HG03457 (cell line): ENCODE results near the gene B3GAT1.

Source experiments
- ATAC-seq: cut with Tn5 transposase; IDR thresholded peaks from one replicate; pipeline ENCODE4 v1.9.1; 2021; ENCODE audit warnings: moderate number of reproducible peaks; ENCODE audit not compliant: unreplicated experiment

Gene B3GAT1

DNA sequence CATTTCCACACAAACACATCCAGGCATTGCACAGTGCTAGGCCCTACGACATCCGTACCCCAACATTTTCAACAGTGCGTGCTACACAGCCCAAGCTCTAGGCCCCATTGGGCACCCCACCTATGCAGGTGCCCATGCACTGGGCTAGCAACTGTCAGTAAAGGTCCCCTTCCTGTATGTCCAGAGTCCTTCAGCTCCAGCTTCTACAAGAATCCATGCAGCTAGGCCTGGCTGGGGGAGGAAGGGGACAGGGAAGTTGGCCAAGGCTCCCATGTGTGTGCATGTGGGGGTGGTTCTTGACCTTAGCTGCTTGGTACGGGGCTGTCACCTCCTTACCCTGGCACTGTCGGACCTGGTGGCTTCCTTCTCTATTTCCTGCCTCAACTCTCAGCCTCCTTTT is 1.3 kb downstream of the B3GAT1 start:
- ATAC-seq: no peak

DNA sequence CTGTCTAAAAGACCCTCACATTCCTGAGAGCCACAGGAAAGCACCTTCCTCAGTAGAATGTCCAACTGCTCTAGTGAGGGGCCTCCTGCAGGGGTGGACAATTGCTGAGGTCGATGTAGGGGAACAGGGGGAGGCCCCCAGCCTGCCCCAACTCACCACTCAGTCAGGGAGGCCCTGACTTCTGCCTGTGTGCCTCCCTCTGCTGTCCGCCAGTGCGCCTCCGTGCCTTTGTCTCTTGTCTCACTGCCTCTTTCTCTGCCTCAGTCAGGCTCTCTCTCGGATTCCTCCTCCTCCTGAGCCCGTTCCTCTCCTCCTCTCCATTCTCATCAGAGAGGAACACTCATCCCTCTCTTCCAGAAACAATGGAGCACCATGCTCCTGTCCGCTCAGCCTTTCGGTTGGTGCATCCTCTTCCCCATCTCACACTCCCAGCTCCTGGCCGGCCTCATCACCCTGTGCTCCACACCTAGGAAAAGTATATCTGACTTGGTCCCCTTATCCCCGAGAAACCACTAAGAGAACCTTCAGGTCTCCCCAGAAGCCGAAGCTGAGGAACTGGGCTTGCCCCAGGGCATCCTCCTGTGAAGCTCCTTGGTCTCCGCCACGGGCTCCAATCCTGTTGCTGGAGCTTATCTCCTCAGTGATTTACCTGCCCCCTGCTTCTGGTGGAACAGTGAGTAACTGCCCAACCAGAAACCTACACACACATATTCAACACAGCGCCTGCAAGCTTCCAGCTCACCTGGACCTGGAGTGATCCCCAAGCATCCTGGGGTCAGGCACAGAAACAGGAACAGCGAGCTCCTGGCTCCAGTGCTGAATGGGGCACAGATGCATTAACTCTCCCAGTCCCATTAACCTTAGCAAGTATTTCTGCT is 2.3 kb downstream of the B3GAT1 start:
- no peak for ATAC-seq

DNA sequence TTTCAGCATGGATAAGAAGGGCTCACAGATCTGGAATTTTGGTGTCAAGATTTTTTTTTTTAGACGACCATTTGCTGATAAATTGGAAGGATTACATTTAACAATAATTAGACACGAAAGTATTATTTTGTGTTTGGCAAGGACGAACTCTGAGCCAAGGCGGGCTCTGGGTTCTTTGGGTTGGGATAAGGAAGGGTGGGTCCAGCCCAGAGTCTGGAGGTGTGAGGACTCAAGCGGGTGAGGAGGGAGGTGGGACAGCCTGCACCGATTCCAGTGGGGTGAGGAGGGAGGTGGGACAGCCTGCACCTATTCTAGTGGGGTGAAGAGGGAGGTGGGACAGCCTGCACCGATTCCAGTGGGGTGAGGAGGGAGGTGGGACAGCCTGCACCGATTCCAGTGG is 4.1 kb downstream of the B3GAT1 start:
- ATAC-seq: no peak

DNA sequence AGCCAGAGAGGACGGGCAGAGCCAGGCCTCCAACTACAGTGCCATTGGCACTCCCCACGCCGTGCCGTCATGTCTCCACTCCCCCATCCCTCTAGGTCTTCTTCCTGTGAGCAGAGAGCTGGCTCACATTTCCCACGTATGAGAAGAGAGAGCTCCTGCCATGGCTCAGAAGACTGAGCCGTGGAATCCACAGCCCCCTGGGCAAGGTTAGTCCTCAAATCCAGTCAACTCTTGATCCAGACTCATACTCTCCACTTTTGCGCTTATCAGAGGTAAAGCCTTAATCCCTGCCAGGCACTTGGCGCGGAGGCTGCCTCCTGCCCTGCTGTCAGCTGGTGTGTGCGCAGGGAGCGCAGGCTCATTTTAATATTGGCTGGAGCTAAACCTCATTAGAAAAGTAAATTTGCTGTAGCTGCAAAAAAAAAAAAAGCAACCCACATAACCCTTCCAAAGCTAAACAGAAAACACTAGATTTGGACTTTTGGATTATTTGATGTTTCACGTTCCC is 4.7 kb downstream of the B3GAT1 start:
- ATAC-seq: no peak

GRCh38 chr11:134406264-134407185 is 5.5 kb downstream of the B3GAT1 start:
- ATAC-seq: no peak

DNA sequence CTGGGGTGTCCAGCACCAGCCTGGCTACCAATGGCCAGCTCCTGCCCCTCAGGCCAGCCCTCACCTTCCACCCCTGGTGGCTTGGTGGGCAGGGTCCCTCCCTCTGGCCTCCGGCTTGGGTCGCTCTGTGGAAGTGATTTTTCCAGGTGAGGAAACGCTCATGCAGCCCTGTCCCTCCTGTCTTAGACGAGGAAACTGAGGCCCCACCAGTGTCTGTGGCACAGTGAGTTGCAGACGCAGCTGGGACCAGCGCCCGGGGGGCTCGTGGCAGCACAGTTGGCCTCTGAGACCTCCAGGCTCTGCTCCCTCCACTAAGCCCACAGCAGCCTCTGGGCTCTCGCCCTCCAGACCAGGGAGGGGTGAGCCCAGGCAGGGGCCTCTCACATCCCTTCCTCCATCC is 6.2 kb downstream of the B3GAT1 start:
- ATAC-seq: no peak

DNA sequence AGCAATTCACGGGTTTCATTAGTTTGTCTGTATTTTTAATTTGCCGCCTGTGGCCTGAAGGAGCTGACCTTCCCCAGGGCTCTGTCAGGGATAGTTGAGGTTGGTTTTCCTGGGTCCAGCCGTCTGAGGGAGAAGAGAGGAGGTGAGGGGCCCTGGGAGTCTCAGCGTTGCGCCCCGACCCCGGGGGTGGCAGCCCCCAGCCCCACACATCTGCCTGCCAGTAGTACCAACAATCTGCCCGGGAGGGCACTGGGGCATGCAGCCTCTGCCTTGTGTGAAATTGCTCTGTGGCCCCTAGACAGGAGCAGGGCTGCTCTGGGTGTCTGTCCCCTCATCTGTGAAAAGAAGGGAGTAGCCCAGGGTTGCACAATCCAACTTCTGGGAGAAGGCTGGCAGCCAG is 6.6 kb downstream of the B3GAT1 start:
- ATAC-seq: no peak

DNA sequence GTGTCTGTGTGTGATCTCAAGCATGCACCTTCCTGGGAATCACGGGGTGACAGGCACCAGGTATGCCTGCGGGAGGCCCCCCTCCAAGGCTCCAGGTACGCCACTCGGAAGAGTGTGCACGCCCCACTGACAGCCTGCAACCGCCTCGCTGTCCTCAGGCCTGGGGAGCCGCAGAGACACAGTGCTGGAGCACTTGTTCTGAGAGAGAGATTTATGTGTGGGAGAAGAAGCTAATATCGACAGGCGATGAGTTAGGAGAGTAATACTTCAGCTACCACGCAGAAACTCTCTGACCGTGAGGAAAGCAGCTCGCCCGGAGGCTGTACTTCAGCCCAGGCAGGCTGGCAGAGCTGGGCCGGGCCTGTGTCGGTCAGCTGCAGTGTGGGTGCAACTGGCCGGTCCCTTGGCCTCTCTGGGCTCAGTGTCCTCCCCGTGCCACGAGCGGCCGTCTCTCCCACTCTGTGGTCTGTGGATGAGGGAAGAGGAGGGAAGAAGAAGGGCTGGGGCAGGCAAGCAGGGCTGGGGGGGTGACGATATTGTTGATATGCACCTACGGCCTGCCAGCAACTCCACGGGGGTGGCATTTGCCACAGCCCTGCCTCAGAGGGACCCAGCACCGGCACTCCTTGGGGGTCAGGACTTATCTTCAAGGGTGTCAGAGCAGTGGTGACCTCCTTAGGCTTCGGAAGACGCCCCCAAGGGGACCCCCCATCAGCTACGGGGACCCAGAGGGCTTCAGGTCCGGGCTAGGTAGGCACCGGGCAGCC is 7.3 kb downstream of the B3GAT1 start:
- no peak for ATAC-seq

DNA sequence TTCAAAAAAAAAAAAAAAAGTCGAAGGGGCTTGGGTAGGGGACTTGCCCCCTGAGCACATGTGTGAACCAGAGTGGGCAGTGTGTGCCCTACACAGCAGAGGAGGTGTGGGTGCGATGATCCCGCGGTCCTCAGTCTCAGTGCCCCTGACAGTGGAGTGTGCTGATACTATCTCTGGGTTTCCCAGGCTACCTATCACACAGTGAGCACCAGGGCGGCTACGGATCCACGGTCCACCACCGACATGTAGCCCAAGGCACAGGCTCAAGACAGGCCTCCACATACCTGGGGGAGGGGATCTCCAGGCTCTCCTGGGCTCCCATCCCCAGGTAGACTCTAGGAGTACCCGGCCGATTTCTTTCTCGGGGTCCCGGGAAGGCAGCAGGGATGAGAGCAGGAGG is 9.1 kb downstream of the B3GAT1 start:
- ATAC-seq: no peak

DNA sequence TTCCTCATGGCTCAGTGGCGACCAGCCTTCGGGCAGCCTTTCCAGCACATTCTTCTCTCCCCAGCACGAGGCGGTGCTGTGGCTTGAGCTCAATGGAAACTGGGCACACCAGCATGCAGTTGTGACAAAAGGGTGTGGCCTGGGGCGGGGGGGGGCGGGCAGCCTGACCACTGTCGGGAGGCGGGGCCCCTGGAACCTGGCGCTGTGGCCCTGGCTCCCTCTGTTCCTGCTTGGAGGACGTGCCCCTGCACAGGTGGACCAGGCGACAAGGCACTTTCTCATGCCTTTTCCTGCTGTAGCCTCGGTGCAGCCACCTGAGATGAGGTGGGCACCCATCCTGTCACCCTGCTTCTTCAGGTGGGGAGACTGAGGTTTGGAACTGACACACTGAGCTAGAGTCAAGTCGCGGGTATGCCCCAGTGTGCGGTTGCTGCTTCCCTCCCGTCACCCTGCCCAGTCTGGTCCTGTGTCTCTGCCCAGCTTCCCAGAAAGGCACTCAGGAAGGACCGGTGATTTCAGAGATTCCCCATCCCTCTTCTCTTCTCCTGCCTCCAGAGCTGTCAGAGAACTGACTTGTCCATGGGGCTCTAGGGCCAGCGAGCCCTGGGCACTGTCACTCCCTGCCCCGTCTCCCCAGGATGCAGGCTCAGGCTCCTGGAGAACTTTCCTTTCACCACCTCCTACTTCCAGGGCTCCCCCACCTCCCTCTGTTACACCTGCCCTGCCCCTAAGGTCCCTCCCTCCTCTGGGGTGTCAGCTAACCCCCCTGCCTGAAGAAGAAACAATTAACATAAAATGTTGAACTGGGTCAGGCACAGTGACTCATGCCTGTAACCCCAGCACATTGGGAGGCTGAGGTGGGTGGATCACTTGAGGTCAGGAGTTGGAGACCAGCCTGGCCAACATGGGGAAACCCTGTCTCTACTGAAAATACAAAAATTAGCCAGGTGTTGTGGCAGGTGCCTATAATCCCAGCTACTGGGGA is 9.9 kb downstream of the B3GAT1 start:
- ATAC-seq: no peak

DNA sequence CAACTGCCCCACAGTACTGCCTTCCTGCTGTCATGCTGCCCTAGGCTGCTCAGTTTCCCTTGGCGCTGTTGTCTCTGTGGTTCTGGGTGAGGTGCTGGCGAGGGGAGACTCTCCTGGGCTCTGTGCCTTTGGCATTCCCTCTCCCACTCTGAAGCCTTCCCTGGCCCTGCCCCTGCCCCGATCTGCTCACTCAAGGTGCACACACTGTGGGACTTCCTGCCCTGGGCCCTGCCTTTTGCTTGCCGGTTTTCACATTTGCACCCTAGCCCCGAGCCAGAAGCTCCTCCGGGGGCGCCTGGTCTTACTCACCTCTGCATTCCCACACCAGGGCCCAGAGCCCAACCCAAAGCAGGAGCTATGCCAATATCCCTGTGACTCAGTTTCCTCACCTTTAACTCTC is 12.0 kb downstream of the B3GAT1 start:
- ATAC-seq: no peak

GRCh38 chr11:134399293-134399654 is 12.8 kb downstream of the B3GAT1 start:
- ATAC-seq: no peak

GRCh38 chr11:134398644-134399292 is 13.3 kb downstream of the B3GAT1 start:
- no peak for ATAC-seq

DNA sequence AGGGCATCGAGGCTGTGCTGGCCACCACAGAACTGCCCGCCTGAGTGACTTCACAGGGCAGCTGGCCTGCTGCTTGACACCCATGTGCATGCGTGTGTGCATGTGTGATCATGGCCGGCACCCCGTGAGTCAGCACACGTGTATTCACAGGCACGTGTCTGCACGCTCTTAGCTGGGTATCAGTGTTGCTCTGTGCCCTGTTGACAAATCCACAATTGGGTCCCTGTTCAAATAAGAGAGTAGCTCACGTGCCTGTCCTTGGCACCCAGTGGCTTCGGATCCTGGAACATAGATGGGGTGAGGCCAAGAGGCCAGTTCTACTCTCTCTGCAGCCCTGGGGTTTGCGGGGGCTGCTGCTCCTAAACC is 14.0 kb downstream of the B3GAT1 start:
- ATAC-seq: no peak

GRCh38 chr11:134397304-134398078 is 14.6 kb downstream of the B3GAT1 start:
- no peak for ATAC-seq

DNA sequence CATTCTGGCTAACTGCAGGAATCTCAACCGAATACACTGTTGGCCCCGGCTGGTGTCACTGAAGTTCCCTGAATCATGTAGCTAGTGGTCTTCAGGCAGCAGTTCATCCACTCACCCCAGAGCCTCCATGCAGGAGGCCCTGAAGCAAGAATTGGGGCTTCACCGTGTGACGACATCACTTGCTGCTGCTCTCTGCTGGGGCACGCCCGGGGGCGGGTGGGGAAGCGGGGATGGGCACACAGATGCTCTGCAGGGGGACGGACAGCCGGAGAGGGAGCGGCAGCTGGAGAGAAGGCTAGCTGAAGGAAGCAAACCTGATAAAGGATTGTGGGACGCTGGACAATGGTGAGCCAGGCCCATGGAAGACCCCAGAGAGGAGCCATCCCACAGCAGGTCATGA is 17.0 kb downstream of the B3GAT1 start:
- ATAC-seq: no peak

GRCh38 chr11:134394311-134394710 is 17.7 kb downstream of the B3GAT1 start:
- ATAC-seq: no peak

DNA sequence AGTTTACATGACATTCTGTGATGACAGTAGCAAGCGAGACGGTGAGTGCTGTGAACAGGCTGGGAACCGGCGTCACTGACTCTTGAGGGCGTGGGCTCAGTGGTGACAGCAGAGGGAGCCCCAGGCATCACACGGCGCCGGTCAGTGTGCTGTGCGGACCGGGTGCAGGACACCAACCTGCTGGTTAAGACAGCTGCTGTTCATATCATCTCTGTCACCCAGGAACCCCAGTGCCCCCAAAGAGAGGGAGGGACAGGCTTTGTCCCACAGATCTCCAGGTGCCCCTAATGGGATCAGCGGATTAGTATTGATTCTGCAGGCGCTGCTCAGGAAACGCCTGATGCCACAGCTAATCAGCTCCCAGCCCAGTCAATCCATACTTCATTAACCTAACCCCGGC is 18.4 kb downstream of the B3GAT1 start:
- no peak for ATAC-seq
